COR-L47 (cell line): Measurements from ENCODE around the gene FGF22.
"Not testable (repeated sequence)": the region's sequence is repeated elsewhere in the genome, so short reads cannot be mapped to it uniquely, and the experiment has no call there.

Source experiments
- DNase-seq: peaks from one replicate; lab custom pipeline; 2025; lab: John Stamatoyannopoulos, UW

Gene FGF22

GRCh38 chr19:607301-608154 is 32.2 kb upstream of the FGF22 start:
- no peak for DNase-seq

- DNase-seq = no peak
Observed at GRCh38 chr19:608155-609003, 31.3 kb upstream of the FGF22 start.

- DNase-seq = peak; percentile 56
Observed at GRCh38 chr19:609004-609346, 30.7 kb upstream of the FGF22 start.

GRCh38 chr19:610071-610800 is 29.4 kb upstream of the FGF22 start:
- DNase-seq = no peak

- DNase-seq = peak; percentile 52
Observed at GRCh38 chr19:610801-611480, 28.7 kb upstream of the FGF22 start.

- no peak for DNase-seq
Observed at GRCh38 chr19:611481-611868, 28.2 kb upstream of the FGF22 start.

GRCh38 chr19:612941-613340 is 26.7 kb upstream of the FGF22 start:
- DNase-seq = no peak

DNA sequence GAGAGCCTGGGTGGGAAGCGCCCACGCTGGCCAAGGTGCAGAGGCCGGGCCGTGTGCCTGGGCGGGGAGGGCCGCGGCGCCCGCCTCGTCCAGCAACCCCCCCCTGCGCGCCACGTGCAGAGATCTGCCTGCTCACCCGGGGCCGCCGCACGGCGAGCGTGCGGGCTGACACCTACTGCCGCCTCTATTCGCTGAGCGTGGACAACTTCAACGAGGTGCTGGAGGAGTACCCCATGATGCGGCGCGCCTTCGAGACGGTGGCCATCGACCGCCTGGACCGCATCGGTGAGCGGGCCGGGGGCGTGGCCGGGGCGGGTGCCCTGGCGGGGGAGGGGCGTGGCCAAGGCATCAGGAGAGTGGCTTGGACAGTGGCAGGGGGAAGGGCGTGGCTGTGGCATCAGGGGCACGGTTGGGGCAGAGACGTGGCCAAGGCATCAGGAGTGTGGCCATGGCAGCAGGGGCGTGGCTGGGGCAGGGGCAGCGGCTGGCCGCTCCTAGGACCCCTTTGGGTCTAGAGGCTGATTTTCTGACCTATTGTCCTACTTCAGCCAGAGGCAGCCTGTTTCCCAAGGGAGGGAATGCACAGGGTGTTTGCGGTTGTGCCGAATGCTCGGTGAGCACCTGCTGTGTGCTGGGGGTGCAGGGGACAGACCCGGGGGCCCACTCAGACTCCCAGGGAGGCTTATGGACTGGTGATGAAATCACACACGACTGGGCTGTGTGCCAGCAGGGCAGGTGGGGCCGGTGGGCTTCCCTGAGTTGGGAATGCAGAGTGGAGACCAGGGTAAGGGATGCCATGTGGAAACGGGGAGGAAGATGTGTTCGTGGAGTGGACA is 25.7 kb upstream of the FGF22 start:
- DNase-seq = no peak

DNA sequence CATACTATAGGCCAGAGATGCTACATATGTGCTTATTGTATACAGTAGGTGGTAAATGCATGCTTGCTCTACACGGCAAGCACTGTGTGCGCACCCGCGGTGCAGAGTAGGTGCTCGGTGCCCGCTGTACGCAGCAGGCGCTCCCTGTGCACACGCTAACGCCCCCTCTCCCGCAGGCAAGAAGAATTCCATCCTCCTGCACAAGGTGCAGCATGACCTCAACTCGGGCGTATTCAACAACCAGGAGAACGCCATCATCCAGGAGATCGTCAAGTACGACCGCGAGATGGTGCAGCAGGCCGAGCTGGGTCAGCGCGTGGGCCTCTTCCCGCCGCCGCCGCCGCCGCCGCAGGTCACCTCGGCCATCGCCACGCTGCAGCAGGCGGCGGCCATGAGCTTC is 24.1 kb upstream of the FGF22 start:
- no peak for DNase-seq

- no peak for DNase-seq
Observed at GRCh38 chr19:616062-616700, 23.5 kb upstream of the FGF22 start.

GRCh38 chr19:616747-617526 is 22.7 kb upstream of the FGF22 start:
- no peak for DNase-seq

GRCh38 chr19:617551-618246 is 22.0 kb upstream of the FGF22 start:
- no peak for DNase-seq

GRCh38 chr19:618247-618619 is 21.4 kb upstream of the FGF22 start:
- no peak for DNase-seq

- no peak for DNase-seq
Observed at GRCh38 chr19:618674-619285, 20.9 kb upstream of the FGF22 start.

DNA sequence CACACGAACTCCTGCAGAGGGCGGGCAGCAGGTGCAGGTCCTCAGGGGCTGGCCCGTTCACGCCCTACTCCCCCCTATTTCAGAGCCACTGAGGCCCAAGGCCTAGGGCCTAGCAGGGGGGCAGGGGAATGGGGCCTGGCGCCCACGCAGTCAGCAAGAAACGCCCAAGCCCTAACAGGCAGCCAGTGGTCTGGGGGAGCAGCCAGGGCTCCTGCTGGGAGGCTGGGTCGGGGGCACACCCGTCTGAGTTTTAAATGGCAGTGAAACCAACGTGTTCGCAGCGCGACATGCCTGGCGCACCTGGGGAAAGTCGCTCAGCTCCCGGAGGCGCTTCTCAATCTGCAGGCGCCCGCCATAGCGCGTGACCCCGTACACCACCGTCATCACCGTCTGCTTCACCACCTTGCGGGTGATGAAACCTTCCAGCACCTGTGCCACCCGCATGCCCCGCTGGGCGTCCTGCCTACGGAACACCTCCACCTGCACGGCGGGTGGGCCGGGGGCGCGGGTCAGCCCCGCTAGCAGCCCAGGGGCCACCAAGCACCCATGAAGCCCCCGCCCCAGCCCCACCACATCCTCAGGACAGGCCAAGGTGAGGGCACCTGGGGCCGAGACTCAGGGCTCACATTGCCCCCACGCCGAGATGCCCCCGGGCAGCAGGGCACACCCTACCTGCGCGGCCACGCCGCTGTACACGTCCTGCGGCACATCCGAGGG is 20.2 kb upstream of the FGF22 start:
- no peak for DNase-seq

DNA sequence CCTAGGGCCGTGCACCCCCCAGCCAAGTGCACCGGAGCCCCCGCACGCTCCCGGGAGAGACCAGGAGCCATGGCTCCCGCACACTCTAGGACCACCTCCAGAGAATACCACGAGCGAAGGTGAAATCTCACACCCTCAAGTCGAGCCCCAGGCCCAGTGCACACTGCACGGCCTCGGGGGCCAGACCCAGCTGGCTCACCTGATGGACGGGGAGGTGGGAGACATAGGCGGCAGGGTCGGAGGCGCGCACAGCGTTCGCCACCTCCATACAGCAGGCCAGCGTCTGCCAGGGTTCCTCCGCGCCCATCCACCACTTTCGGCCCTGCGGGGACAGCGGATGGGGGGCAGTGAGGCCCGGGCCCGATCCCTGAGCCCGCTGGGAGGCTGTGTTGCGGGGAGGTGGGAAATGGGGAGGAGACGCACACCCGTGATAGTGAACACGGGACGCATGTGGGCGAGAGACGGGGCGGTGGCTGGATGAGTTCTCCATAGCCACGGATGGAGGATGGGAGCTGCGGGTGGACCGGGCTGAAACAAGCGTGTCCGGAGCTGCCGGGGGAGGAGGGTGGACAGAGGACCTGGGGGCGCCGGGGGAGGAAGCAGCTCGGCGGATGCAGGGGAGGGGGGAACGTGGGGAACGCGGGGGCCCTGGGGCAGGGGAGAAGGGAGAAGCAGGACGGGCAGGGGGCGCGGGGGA is 19.4 kb upstream of the FGF22 start:
- no peak for DNase-seq

DNA sequence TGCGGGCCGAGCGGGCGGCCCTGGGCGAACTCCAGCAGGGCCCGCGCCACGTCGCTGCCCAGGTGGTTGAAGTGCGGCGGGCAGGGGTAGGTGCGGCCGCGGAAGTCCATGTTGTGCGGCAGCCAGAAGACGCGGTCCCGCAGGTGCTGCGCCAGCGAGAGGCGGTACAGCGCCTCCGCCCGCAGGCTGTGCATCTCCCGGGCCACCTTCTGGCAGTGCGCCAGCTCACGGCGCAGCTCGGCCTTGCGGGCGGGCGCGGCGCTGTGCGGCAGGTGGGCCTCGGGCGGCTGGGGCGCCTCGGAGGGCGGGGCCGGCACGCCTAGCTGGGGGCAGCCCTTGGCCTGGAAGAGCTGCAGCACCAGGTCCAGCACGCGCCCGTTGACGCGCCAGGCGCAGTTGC is 18.5 kb upstream of the FGF22 start:
- not testable (repeated sequence) for DNase-seq

DNA sequence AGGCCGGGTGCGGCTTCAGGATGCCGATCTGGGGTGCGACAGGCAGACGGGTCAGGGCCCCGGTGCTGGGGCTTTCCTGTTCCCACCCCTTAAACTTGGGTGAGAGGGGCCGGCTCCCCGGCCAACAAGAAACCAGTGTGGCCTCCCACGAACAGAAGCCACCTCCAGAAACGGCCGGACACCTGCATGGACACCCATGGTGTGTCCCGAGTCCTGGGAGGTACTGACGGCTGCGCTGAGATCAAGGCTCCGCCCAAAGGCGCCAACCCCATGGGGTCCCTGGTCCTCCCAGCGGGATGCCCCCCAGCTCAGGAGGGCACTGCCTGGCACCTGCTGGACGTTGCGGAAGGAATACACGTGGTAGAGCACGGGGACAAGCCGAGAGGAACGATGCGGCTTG is 17.9 kb upstream of the FGF22 start:
- DNase-seq = no peak
